GM18498 (cell line): ENCODE data around the gene HNRNPC.
"Not testable (repeated sequence)": the region's sequence is repeated elsewhere in the genome, so short reads cannot be mapped to it uniquely, and the experiment has no call there.

Source experiments
- ATAC-seq: cut with Tn5 transposase; IDR thresholded peaks from one replicate; pipeline ENCODE4 v1.9.1; 2021; ENCODE audit warnings: mild to moderate bottlenecking, moderate library complexity; ENCODE audit not compliant: unreplicated experiment

HNRNPC gene

DNA sequence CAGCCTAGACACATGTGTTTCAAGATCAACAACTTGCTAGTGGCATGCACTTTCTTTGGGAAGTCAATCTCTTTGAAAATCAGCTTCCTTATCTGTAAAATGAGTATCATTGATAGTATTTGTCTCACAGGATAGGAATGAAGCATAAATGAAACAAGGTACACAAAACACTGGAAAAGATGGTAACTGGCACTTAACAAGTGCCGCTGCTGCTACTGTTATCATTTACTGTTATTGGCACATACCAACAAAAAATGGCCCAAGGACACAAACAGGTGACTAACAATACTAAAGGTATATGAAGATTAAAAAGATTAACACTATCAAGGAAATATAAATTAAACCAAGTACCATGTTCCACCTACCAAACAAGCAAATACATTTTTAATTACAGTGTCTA, 20.9 kb downstream of the HNRNPC start:
- no peak for ATAC-seq

DNA sequence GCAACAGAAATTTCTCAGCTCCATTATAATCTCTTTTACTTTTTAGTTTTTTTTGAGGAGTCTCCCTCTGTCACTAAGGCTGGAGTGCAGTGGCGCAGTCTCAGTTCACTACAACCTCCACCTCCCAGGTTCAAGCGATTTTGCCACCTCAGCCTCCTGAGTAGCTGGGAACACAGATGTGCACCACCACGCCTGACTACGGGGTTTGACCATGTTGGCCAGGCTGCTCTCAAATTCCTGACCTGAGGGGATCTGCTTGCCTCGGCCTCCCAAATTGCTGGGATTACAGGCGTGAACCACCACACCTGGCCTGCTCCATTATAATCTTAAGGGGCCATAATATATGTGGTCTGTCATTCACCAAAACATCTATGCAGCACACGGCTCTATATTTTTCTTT, 23.4 kb downstream of the HNRNPC start:
- ATAC-seq, result no peak

DNA sequence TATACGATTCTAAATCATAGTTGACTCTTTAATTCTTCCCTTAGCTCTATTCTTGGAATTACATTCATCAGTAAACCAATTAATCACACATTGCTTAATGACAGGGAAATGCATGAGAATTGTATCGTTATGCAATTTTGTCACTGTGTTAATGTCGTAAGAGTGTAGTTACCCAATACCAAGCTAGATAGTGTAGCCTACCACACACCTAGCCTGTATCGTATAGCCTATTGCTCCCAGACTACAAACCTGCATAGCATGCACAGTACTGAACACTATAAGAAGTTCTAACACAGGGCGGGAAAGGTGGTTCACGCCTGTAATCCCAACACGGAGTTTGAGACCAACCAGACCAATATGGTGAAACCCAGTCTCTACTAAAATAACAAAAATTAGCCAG, 24.7 kb downstream of the HNRNPC start:
- no peak for ATAC-seq

DNA sequence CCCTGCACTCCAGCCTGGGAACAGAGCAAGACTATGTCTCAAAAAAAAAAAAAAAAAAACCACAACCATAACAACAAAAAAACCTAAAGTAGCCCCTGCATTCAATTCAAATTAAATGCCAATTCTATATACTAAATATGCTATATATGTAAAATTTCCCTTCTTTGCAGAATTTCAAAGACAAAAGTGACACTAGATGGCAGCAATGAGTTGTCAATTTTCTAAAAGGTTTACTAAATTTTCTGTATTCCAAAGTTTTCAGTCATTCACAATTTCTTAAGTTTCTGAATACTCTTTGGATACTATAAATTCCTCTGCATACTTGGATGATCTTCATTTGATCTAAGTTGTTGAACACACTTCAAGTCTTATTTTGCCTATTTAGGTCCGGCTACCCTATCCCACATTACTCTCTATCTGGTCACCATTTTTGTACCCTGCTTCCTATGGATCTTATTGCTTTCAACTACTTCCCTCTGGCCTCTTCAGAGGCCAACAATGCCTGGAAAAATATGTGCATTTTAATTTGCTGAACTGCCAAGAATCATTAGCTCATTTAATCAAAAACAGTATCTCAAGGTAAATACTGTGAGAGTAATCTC, 27.9 kb downstream of the HNRNPC start:
- no peak for ATAC-seq

DNA sequence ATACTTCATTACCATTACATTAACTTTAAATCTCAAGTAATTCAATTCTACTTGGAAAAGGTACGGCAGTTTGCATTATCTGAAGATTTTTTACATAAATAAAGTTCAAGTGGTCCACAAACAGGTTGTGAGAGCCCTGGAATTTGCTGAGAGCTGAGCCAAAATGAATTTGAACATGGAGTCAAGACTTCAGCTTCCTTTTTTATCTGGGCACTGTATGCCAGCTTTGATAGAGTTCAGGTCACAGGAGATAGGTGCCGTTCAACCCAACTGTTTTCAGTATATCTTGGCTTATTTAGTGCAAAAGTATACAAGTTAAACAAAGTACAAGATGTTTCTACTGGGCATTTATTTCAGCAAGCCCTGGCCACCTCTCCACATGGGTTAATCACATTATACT, 28.8 kb downstream of the HNRNPC start:
- ATAC-seq, result no peak

DNA sequence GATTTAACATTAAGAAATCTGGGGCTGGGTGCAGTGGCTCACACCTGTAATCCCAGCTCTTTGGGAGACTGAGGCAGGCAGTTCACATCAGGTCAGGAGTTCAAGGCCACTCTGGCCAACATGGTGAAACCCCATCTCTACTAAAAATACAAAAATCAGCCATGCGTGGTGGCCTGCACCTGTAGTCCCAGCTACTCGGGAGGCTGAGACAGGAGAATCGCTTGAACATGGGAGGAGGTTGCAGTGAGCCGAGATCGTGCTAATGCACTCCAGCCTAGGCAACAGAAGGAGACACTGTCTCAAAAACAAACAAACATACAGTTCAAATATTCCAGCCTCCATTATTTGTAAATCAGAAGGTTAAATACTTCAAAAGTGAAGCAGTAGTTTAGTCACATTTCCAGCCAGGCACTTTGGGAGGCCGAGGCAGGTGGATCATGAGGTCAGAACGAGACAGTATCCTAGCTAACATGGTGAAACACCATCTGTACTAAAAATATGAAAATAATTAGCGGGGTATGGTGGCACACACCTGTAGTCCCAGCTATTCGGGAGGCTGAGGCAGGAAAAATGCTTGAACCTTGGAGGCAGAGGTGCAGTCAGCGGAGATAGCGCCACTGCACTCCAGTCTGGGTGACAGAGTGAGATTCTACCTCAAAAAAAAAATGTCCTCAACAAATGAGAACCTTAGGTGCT, 30.3 kb downstream of the HNRNPC start:
- ATAC-seq, result no peak

DNA sequence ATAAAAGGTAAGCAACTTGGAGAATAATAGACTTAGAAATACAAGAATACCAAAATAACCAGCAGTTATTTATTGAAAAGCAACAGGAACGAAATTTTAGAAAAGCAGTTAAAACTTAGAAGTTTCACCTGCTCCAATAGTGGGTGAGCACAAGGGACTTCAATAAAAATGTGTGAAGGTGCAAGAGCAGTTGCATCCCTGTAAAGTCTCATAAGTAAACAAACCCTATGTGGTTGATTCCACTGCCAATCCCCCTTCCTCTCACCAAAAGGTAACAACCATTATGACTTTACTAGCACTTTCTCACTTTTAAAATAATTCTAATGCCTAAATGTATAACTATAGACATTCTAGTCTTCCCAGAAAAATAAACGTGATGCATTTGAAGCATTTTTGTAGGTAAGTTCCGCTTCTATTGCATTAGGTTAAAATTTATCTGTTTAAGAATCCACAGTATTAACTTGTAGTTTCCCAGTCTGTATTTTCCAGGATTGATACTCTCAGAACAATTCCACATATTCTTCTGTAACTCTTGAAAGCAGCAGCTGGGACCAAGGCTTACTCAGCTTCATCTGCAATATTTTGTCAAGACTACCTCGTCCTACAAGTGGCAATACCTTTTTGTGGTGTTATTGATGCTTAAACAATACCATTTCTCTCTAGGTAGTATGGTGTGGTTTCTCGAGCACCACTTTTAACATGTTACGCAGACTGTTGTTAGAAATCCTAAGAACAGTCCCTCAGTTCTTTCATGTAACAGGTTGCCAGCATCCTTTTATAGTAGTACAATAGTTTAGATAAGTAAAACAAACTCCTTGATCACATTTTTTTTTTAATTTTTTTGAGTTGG, 32.1 kb downstream of the HNRNPC start:
- no peak for ATAC-seq

DNA sequence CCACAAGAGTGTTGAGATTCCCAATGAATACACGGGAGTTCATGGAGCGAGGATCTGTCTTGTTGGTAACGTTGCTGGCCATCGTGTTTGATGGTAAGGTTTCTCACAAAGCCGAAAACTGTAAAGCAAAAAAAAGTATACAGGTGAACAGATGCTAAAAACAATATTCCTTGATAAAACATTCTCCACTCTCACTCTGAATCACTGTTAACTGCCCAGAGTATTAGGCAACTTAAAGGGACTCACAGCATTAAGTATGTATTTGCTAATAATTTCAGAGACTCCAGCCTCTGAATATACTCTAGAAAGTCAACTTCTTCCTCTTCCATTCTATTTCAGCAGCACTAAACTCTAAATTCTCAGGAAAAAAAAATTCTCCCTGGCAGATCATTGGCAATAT, 35.1 kb downstream of the HNRNPC start:
- ATAC-seq, result no peak

DNA sequence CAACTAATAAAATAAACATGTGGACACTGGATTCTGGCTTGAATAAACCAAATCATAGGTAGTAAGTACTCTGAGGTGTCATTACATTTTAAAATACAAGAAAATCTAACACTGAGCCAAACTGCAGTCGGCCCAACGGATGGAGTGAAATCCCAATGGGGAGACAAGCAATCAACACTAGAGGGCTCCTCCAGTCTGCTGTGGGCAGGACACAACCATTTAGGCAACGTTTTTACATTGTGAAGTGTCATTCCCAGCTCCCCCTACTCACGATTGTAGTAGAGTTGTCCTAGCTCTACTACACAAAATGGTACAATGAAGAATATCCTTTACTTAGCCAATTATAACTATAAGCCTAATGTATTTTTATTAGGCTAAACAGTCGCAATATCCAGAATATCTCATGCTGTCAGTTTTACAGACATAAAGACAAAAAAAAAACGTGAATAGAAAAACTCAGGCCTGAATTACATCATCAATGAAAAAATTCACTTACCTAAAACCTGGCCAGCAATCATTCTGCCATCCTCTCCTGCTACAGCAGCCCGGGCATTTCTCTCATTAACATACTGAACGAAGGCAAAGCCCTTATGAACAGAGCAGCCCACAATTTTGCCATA, 35.7 kb downstream of the HNRNPC start:
- no peak for ATAC-seq

DNA sequence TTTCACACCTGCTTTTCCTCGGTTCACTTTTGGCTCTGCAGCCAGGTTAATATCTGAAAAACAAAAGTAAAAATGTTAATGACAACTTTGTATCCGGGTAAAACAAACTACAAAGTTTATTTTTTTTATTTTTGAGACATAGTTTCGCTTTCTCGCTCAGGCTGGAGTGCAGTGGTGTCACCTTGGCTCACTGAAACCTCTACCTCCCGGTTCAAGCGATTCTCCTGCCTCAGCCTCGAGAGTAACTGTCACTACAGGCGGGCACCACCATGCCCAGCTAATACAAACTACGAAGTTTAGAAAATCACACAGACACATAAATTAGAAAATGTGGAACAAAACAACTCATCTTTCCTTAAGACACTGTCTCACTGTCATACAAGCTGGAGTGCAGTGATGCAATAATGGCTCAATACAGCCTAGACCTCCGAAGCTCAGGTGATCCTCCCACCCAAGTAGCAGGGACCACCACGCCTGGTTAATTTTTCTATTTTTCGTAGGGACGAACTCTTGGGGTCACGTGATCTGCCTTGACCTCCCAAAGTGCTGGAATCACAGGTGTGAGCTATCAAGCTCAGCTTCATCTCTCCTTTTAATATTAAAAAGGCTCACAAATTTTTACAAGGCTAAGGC, 38.1 kb downstream of the HNRNPC start:
- no peak for ATAC-seq

DNA sequence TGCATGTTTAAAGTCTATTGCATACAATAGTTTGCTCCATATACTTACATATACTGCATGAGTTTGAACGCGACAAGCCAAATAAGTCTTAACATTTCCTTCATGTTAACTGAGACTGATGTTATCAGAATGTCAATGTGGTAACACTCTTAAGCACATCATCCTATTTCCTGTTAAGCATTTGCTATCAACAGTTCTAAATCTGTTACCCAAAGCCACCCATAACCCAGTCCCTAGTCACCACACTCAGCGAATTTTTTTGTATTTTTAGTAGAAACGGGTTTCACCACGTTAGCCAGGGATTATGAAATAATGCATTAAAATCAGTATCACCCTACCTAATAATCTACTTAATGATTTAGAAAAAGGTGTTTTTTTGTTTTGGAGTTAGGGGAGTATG, 39.4 kb downstream of the HNRNPC start:
- ATAC-seq, result no peak

DNA sequence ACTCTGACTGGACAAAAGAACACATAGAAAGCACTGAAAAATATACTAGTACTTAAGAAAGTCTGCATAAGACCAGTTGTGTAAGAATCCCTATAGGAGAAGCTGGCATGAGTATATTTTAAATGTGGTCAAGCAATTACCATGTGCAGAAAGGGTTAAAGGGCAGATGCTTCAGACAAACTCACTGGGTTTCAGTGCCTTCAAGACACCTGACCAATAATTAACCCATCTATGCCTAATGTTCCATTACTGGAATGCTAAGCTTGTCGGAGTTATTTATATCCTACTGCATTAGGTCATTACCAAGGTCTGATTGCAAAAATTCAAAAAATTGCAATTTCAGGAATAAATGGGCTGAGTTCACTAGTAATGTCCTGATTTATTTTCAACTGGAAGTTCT, 41.3 kb downstream of the HNRNPC start:
- no peak for ATAC-seq

DNA sequence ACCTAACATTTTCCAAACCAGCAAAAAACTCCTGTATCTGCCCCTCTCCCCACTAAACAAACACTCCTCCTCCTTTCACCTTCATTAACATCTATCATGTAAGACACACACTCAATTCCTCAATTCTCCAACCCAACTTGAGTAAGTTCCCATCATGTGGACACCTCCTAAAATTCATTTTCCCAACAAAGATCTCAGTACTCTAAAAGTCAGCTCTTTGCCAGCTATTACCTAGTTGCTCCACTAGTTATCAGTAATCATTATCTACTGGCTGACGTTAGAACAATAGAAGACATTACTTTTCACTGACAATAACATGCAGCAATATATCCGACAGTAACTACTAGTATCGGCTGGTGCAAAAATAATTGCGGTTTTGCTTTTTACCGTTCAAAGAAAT, 42.1 kb downstream of the HNRNPC start:
- no peak for ATAC-seq

DNA sequence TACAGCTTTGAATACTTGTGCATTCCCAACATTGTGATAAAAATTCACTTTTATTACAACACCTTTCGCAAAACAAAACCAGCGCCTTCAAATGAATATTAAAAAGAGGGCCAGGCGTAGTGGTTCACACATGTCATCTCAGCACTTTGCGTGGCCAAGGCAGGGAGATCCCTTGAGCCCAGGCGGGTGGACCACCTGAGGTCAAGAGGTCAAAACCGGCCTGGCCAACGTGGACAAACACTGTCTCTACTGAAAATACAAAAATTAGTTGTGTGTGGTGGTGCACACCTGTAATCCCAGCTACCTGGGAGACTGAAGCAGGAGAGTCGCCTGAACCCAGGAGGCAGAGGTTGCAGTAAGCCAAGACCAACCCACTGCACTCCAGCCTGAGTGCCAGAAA, 42.8 kb downstream of the HNRNPC start:
- no peak for ATAC-seq

DNA sequence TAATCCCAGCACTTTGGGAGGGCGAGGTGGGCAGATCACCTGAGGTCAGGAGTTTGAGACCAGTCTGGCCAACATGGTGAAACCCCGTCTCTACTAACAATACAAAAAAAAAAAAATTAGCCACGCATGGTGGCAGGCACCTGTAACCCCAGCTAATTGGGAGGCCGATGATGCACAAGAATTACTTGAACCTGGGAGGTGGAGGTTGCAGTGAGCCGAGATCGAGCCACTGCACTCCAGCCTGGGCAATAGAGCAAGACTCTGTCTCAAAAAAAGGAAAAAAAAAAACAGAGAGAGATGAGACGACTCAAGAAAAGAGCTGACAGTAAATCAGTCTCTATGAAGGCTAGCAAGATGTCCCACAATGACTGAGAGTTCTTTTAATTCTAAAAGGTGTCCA, 44.1 kb downstream of the HNRNPC start:
- not testable (repeated sequence) for ATAC-seq

DNA sequence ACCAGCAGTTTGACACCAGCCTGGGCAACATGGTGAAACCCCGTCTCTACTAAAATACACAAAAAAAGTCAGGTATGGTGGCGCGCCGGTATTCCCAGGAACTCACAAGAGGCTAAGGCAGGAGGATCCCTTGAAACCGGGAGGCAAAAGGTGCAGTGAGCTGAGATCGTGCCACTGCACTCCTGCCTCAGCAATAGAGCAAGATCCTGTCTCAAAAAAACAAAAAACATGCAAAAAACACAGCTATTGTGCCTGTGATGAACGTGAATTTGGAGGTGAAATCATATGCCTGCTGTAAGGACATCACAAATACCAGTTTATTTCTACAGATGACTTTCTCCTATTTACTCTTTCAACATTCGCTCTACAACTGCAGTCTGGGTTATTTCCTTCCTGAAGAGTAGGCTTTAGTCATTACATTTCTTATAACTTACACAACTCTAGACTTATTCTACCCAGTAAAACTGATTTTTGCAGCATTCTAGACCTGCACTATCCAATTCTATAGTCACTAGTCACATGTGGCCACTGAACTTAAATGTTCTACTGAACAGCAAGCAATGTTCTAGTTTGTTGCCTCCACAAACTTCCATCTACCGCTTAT, 48.3 kb downstream of the HNRNPC start:
- ATAC-seq, result no peak

DNA sequence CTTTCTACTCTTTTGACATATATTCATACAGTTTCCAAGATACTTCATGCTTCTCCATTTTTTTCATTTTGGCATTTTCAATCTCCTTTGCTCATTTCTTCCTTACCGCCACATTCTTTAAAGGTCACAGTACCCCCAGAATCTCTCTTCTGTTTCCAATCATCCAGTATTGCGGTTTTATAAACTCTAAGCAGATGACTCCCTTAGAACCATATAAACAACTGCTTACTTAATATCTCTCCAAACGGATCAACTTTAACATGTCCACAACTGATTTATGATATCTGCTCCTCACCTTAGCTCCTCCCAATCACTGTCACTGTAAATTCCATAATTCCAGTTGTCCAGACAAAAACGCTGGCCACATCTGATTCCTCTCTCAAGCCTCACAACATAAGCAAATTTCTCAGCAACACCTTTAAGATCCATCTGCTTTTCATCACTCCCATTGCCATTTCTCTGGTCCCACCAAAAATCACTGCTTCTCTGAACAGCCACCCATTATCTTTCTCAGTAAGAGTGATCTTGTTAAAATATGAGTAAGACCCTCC, 49.6 kb downstream of the HNRNPC start:
- ATAC-seq, result no peak

DNA sequence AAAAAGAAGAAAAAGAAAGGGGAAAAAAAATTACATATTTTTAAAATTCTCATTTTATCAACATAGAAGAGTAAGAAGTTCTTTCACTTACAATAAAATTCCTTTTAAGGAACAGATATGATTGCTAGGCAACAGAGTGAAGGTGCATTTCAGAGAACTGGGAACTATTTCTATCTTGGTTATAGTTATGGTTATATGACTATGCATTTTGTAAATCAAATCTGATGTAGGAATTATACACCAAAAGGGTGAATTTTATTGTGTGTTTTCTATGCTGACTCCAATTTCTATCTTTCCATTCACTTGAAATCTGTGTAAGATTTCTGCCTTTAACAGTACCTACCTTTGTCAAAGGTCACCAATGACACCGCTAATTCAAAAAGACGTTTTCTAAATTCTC, 50.1 kb downstream of the HNRNPC start:
- no peak for ATAC-seq

DNA sequence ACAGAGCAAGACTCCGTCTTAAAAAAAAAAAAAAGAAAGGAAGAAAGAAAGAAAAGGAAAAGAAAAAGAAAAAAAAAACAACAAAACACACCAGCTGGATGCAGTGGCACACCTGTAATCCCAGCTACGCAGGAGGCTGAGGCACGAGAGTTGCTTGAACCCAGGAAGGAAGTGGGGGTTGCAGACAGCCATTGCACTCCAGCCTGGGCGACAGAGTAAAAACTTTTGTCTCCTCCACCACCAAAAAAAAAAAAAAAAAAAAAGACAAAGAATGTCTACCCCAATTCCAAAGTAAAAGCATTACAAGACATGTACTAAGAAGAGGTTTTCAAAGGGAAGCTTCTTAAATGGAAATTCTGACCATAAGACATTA, 53.4 kb downstream of the HNRNPC start:
- ATAC-seq, result no peak

DNA sequence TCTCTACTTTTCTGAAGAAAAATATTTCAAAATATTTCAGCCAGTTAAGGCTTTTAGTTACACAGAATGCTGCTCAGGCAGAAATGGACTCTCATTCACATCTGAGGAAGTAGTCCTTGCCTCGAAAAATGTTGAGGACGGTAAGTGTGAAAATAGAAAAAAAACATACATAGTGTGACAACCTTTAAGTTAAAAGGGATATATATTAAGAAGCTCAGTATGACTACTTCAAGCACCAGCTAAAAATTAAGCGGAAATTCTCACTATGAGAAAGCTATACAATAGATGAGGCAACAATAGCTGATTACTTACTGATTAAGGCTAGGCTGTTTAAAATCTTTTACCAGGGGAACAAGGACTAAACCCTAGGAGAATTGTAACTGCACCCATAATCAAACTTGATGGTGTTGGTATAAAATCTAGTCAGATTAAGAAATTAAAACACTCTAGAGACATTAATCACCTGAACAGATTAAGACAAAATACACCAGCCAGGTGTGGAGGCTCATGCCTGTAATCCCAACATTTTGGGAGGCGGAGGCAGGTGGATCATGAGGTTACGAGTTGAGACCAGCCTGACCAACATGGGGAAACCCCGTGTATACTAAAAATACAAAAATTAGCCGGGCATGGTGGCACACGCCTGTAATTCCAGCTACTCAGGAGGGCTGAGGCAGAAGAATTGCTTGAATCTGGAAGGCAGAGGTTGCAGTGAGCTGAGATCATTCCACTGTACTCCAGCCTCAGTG, 53.9 kb downstream of the HNRNPC start:
- ATAC-seq, result no peak
